Activated CD4-positive, alpha-beta T cell treated with anti-CD3 and anti-CD28 coated beads for 4 hours (primary cell): ENCODE data around the gene ATRNL1.
"Not testable (repeated sequence)": the region's sequence is repeated elsewhere in the genome, so short reads cannot be mapped to it uniquely, and the experiment has no call there.

Experiments
- DNase-seq, 2 donors: peaks; one replicate each; pipeline ENCODE4 v3.0.0-alpha.2; 2020

The ATRNL1 gene

GRCh38 chr10:115628616-115629015, 535.5 kb downstream of the ATRNL1 start:
- DNase-seq: no peak

GRCh38 chr10:115638246-115638645, 545.1 kb downstream of the ATRNL1 start:
- DNase-seq: no peak

GRCh38 chr10:115649217-115649616, 556.1 kb downstream of the ATRNL1 start:
- no peak for DNase-seq

GRCh38 chr10:115653473-115653872, 560.3 kb downstream of the ATRNL1 start:
- DNase-seq: no peak

GRCh38 chr10:115654961-115655360, 561.8 kb downstream of the ATRNL1 start:
- no peak for DNase-seq

GRCh38 chr10:115657161-115657860, 564.1 kb downstream of the ATRNL1 start:
- no peak for DNase-seq

GRCh38 chr10:115659616-115660015, 566.5 kb downstream of the ATRNL1 start:
- no peak for DNase-seq

GRCh38 chr10:115660391-115660790, 567.2 kb downstream of the ATRNL1 start:
- DNase-seq: no peak

GRCh38 chr10:115662422-115662821, 569.3 kb downstream of the ATRNL1 start:
- no peak for DNase-seq

- no peak for DNase-seq
Measured at GRCh38 chr10:115665549-115665948, 572.4 kb downstream of the ATRNL1 start.

GRCh38 chr10:115674496-115674895, 581.3 kb downstream of the ATRNL1 start:
- DNase-seq: no peak

GRCh38 chr10:115696747-115697146, 603.6 kb downstream of the ATRNL1 start:
- DNase-seq: no peak

- DNase-seq: no peak
Measured at GRCh38 chr10:115706026-115706425, 612.9 kb downstream of the ATRNL1 start.

GRCh38 chr10:115706488-115707076, 613.4 kb downstream of the ATRNL1 start:
- DNase-seq: no peak

- no peak for DNase-seq
Measured at GRCh38 chr10:115710136-115710535, 617.0 kb downstream of the ATRNL1 start.

GRCh38 chr10:115711306-115711705, 618.1 kb downstream of the ATRNL1 start:
- no peak for DNase-seq

- no peak for DNase-seq
Measured at GRCh38 chr10:115720121-115720520, 627.0 kb downstream of the ATRNL1 start.

GRCh38 chr10:115727129-115727528, 634.0 kb downstream of the ATRNL1 start:
- DNase-seq: no peak

- no peak for DNase-seq
Measured at GRCh38 chr10:115744089-115744488, 650.9 kb downstream of the ATRNL1 start.

GRCh38 chr10:115745943-115746342, 652.8 kb downstream of the ATRNL1 start:
- DNase-seq: no peak

GRCh38 chr10:115747811-115748210, 654.6 kb downstream of the ATRNL1 start:
- no peak for DNase-seq

GRCh38 chr10:115758488-115758887, 665.3 kb downstream of the ATRNL1 start:
- DNase-seq: not testable (repeated sequence)

GRCh38 chr10:115760131-115760530, 667.0 kb downstream of the ATRNL1 start:
- DNase-seq: no peak

GRCh38 chr10:115761166-115761565, 668.0 kb downstream of the ATRNL1 start:
- no peak for DNase-seq

- DNase-seq: no peak
Measured at GRCh38 chr10:115762029-115762428, 668.9 kb downstream of the ATRNL1 start.
